GM12874 (cell line): ENCODE results near the gene ARHGEF40.

Experiments used
- TF ChIP-seq, protein P1 (sequence below): IDR thresholded peaks from 2 replicates; pipeline ENCODE4 v1.5.1; 2011; ENCODE audit warnings: low read depth, mild to moderate bottlenecking, control low read depth, low read length, moderate library complexity; ENCODE audit not compliant: insufficient read depth

ARHGEF40 gene

GRCh38 chr14:21123429-21123828 is 53.3 kb downstream of the ARHGEF40 start:
- TF ChIP-seq, protein P1, sequence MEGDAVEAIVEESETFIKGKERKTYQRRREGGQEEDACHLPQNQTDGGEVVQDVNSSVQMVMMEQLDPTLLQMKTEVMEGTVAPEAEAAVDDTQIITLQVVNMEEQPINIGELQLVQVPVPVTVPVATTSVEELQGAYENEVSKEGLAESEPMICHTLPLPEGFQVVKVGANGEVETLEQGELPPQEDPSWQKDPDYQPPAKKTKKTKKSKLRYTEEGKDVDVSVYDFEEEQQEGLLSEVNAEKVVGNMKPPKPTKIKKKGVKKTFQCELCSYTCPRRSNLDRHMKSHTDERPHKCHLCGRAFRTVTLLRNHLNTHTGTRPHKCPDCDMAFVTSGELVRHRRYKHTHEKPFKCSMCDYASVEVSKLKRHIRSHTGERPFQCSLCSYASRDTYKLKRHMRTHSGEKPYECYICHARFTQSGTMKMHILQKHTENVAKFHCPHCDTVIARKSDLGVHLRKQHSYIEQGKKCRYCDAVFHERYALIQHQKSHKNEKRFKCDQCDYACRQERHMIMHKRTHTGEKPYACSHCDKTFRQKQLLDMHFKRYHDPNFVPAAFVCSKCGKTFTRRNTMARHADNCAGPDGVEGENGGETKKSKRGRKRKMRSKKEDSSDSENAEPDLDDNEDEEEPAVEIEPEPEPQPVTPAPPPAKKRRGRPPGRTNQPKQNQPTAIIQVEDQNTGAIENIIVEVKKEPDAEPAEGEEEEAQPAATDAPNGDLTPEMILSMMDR, result no peak

DNA sequence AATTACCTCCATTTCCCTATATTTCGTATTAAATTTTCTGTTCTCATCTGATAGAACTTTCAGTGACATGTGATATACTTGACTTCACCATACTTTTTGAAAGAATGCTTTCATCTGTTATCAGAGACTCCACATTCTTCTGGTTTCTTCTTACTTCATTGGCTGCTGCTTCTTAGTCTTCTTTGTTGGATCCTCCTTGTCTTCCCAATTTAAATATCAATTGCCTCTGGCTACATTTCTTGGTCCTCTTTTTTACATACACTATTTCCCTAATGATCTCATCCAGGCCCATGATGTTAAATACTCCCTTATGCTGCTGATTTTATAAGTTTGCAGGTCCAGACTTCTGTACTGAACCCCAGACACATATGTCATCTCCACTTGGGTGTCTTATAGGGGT is 63.8 kb downstream of the ARHGEF40 start:
- TF ChIP-seq, protein P1, result no peak

- TF ChIP-seq, protein P1, result peak; percentile 31; the same call in 1 of the 2 replicates
These were observed 65.9 kb downstream of the ARHGEF40 start for GRCh38 chr14:21136024-21136423.
